ENCODE data around the gene KCNH4.
A peak's percentile ranks its signal among the peaks of the same experiment; 100 is the strongest.

KCNH4 gene

GRCh38 chr17:42183741-42184711, 3.1 kb upstream of the KCNH4 start:
- no peak overlapping the region for H3K27ac ChIP-seq (ENCODE audit: low read length, poor library complexity, severe bottlenecking)
- H3K14ac ChIP-seq (ENCODE audit: low read length in 2 of 2): peak overlapping the region in 1 of 2 experiments; percentile 12
- peak overlapping the region; percentile 91 for H3K4me2 ChIP-seq (ENCODE audit: low read length, poor library complexity, severe bottlenecking)
- no peak overlapping the region for H2AK5ac ChIP-seq (ENCODE audit: low read length, severe bottlenecking)
- peak overlapping the region; percentile 50 to 80 for H3K18ac ChIP-seq (ENCODE audit: low read depth in 1 of 2, low read length in 2 of 2)
- H2AFZ ChIP-seq (ENCODE audit: low read depth, low read length): peak overlapping the region; percentile 72
- peaks cover 25% of the 10 kb centered on the region for H3K4me1 ChIP-seq (ENCODE audit: control insufficient read depth, insufficient read depth, low read depth, low read length)
- no peaks in the 10 kb centered on the region for H3K79me1 ChIP-seq (replicated peaks; ENCODE audit: low read length, poor library complexity, severe bottlenecking)
- peak overlapping the region; percentile 51 to 76 for H3K4me3 ChIP-seq (ENCODE audit: insufficient read depth in 1 of 2, low read depth in 1 of 2, low read length in 2 of 2)
- peaks cover 42 to 44% of the 10 kb centered on the region in 2 experiments for H3K27me3 ChIP-seq (ENCODE audit: control insufficient read depth in 1 of 2, insufficient read depth in 1 of 2, low read length in 2 of 2)
- peak overlapping the region in 1 of 2 experiments; percentile 4 for H2BK12ac ChIP-seq (ENCODE audit: low read length in 2 of 2)
- no peaks in the 10 kb centered on the region for H3K36me3 ChIP-seq (ENCODE audit: control insufficient read depth in 1 of 2, insufficient read depth in 2 of 2, low read depth in 1 of 2, low read length in 2 of 2)
- H3K23ac ChIP-seq (ENCODE audit: low read length in 2 of 2): no peak overlapping the region
- no peak overlapping the region for H2BK120ac ChIP-seq (ENCODE audit: low read depth, low read length)
- H2BK5ac ChIP-seq (ENCODE audit: low read depth, low read length, poor library complexity, severe bottlenecking): no peak overlapping the region
- DNase-seq: peak; percentile 60
- H4K8ac ChIP-seq (ENCODE audit: low read length): peak overlapping the region; percentile 97
- peak overlapping the region; percentile 74 for H3K9ac ChIP-seq (ENCODE audit: low read length)
- H2BK15ac ChIP-seq (ENCODE audit: low read depth, poor library complexity, severe bottlenecking): peak overlapping the region; percentile 58
- H3K4ac ChIP-seq (ENCODE audit: low read depth in 1 of 2, low read length in 2 of 2): peak overlapping the region; percentile 45 to 84
- H3K9me3 ChIP-seq (ENCODE audit: control insufficient read depth, low read length): no peaks in the 10 kb centered on the region
- no peak overlapping the region for H4K91ac ChIP-seq (ENCODE audit: low read length)
- WGBS: 15% methylated on average over 68 of the region's 83 CpGs

DNA sequence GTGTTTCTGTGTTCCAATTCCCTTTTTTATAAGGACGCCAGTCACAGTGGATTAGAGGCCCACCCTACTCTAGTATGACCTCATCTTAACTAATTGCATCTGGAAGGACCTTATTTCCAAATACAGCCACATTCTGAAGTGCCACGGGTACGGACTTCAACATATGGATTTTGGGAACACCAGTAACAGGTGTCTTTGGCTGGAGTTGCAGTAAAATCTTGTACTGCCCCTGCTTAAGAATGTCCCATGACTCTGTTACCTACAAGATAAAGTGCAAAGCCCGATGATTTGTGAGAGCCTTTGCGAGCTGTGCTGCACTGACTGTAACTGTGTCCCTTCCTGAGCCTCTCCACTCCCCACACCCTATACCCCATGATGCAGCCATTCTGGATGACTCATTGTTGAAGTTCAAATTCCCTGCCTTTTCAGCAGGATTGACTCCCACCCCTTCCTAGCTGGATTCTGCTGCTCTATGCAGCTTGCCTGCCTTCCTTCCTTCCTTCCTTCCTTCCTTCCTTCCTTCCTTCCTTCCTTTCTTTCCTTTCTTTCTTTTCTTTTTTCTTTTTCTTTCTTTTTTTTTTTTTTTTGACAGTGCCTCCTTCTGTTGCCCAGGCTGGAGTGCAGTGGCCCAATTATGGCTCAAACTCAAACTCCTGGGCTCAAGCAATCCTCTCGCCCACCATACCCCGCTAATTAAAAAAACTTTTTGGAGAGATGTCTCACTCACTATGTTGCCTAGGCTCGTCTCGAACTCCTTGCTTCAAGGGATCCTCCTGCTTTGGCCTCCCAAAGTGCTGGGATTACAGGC, 2.2 kb upstream of the KCNH4 start:
- Histone ChIP-seq H3K36me3 (ENCODE audit: control insufficient read depth in 1 of 2, insufficient read depth in 2 of 2, low read depth in 1 of 2, low read length in 2 of 2) (no peaks in the 10 kb centered on the region), H3K4ac (ENCODE audit: low read depth in 1 of 2, low read length in 2 of 2) (peak overlapping the region in 1 of 2 experiments; percentile 45), H2BK120ac (ENCODE audit: low read depth, low read length) (no peak overlapping the region), H2BK12ac (ENCODE audit: low read length in 2 of 2) (no peak overlapping the region), H3K4me1 (ENCODE audit: control insufficient read depth, insufficient read depth, low read depth, low read length) (peaks cover 25% of the 10 kb centered on the region), H2AFZ (ENCODE audit: low read depth, low read length) (no peak overlapping the region), H3K4me3 (ENCODE audit: insufficient read depth in 1 of 2, low read depth in 1 of 2, low read length in 2 of 2) (peak overlapping the region in 1 of 2 experiments; percentile 76), H2AK5ac (ENCODE audit: low read length, severe bottlenecking) (no peak overlapping the region), H4K8ac (ENCODE audit: low read length) (peak overlapping the region; percentile 66), H3K9ac (ENCODE audit: low read length) (peak overlapping the region; percentile 74), H3K27me3 (ENCODE audit: control insufficient read depth in 1 of 2, insufficient read depth in 1 of 2, low read length in 2 of 2) (peaks cover 49 to 53% of the 10 kb centered on the region in 2 experiments), H3K4me2 (ENCODE audit: low read length, poor library complexity, severe bottlenecking) (peak overlapping the region; percentile 91), H3K79me1 (replicated peaks; ENCODE audit: low read length, poor library complexity, severe bottlenecking) (no peaks in the 10 kb centered on the region), H3K14ac (ENCODE audit: low read length in 2 of 2) (no peak overlapping the region), H3K23ac (ENCODE audit: low read length in 2 of 2) (no peak overlapping the region), H3K18ac (ENCODE audit: low read depth in 1 of 2, low read length in 2 of 2) (no peak overlapping the region), H2BK15ac (ENCODE audit: low read depth, poor library complexity, severe bottlenecking) (no peak overlapping the region), H3K27ac (ENCODE audit: low read length, poor library complexity, severe bottlenecking) (no peak overlapping the region), H4K91ac (ENCODE audit: low read length) (no peak overlapping the region), H2BK5ac (ENCODE audit: low read depth, low read length, poor library complexity, severe bottlenecking) (no peak overlapping the region), H3K9me3 (ENCODE audit: control insufficient read depth, low read length) (no peaks in the 10 kb centered on the region)
- DNase-seq: peak; percentile 52
- WGBS: 75% methylated on average over 9 of the region's 9 CpGs

DNA sequence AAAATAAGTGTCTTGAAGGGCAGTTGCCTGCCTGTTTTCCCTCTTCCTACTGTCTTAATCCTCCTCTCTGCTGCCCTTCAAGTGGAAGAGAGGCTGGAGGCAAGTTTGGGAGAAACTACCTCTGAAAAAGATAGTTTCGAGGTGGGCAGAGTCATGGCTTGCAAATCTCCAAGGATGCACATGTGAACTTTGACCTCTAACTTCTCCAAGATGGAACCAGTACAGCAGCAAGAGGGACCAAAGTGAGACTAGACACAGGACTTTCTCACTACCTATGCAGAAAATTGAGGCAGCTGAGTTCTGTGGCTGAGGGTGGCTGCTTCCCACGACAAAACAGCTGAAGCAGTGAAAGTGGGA, 887 bp upstream of the KCNH4 start:
- Histone ChIP-seq H3K9me3 (ENCODE audit: control insufficient read depth, low read length) (no peaks in the 10 kb centered on the region), H4K91ac (ENCODE audit: low read length) (no peak overlapping the region), H3K14ac (ENCODE audit: low read length in 2 of 2) (no peak overlapping the region), H2BK5ac (ENCODE audit: low read depth, low read length, poor library complexity, severe bottlenecking) (no peak overlapping the region), H3K4me2 (ENCODE audit: low read length, poor library complexity, severe bottlenecking) (no peak overlapping the region), H4K8ac (ENCODE audit: low read length) (no peak overlapping the region), H3K9ac (ENCODE audit: low read length) (no peak overlapping the region), H3K23ac (ENCODE audit: low read length in 2 of 2) (no peak overlapping the region), H3K4me3 (ENCODE audit: insufficient read depth in 1 of 2, low read depth in 1 of 2, low read length in 2 of 2) (no peak overlapping the region), H3K36me3 (ENCODE audit: control insufficient read depth in 1 of 2, insufficient read depth in 2 of 2, low read depth in 1 of 2, low read length in 2 of 2) (no peaks in the 10 kb centered on the region), H2AK5ac (ENCODE audit: low read length, severe bottlenecking) (no peak overlapping the region), H3K4ac (ENCODE audit: low read depth in 1 of 2, low read length in 2 of 2) (no peak overlapping the region), H3K27me3 (ENCODE audit: control insufficient read depth in 1 of 2, insufficient read depth in 1 of 2, low read length in 2 of 2) (peaks cover 54 to 56% of the 10 kb centered on the region in 2 experiments), H2BK15ac (ENCODE audit: low read depth, poor library complexity, severe bottlenecking) (no peak overlapping the region), H3K79me1 (replicated peaks; ENCODE audit: low read length, poor library complexity, severe bottlenecking) (no peaks in the 10 kb centered on the region), H3K4me1 (ENCODE audit: control insufficient read depth, insufficient read depth, low read depth, low read length) (peaks cover 25% of the 10 kb centered on the region), H2BK12ac (ENCODE audit: low read length in 2 of 2) (no peak overlapping the region), H2BK120ac (ENCODE audit: low read depth, low read length) (no peak overlapping the region), H3K27ac (ENCODE audit: low read length, poor library complexity, severe bottlenecking) (no peak overlapping the region), H2AFZ (ENCODE audit: low read depth, low read length) (no peak overlapping the region), H3K18ac (ENCODE audit: low read depth in 1 of 2, low read length in 2 of 2) (no peak overlapping the region)
- no peak for DNase-seq
- WGBS: 93% methylated on average over 2 of the region's 2 CpGs
